ENCODE measurements around the gene C1RL. TPM values are rescaled to one million over a fixed set of nuclear protein-coding genes. Genes with fewer than 3 reads are reported as not detected.

Gene C1RL
- total RNA-seq, 2 experiments from 2014 or later, result 3.0 to 10.4 TPM

DNA sequence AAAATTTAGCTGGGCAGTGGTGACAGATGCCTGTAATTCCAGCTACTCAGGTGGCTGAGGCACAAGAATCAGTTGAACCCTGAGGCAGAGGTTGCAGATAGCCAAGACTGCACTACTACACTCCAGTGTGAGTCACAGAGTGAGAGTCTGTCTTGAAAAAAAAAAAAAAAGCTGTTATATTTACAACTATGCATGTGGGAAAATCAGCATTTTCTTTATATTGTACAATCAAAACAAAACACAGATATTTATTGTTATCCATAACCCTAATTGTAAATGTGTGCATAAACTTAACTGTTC lies 29.2 kb downstream of the C1RL start:
- Histone ChIP-seq H3K4me3 (ENCODE audit: low read depth, low read length, poor library complexity, severe bottlenecking) (no peak overlapping the region), H3K79me2 (ENCODE audit: insufficient read depth, low read depth, low read length) (no peaks in the 10 kb centered on the region), H3K4me1 (ENCODE audit: insufficient read depth, low read length, poor library complexity, severe bottlenecking) (no peaks in the 10 kb centered on the region), H4K20me1 (ENCODE audit: insufficient read depth, low read length) (no peaks in the 10 kb centered on the region), H3K9me2 (ENCODE audit: insufficient read depth, low read length) (no peaks in the 10 kb centered on the region), H3K4me2 (ENCODE audit: low read length) (no peak overlapping the region), H2AFZ (ENCODE audit: low read length) (no peak overlapping the region), H3K36me3 (ENCODE audit: insufficient read depth, low read length) (no peaks in the 10 kb centered on the region), H3K9me3 (ENCODE audit: low read length) (peaks cover 10% of the 10 kb centered on the region; the same call in 1 of the 2 replicates), H3K27ac (ENCODE audit: low read depth, low read length, poor library complexity, severe bottlenecking) (no peak overlapping the region)
- BruUV-seq (replicated peaks), result no TSS peak
- DNase-seq (ENCODE audit: low spot score), result no peak
- ChIA-PET CTCF (ENCODE audit: unreplicated experiment) (no interaction called here), POLR2A (interaction anchor here (0.5 kb wide), 1 partner anchor 209 kb away, joined by 3 read pairs; no protein-coding TSS in a partner anchor)
- intact Hi-C loops (cut with micrococcal nuclease; ENCODE audit: unreplicated experiment), result no loop called here
- no peak for TF ChIP-seq EZH2phosphoT487 (IDR thresholded peaks at IDR 0.05; ENCODE audit: borderline replicate concordance, low read depth, low read length)
- TF ChIP-seq, protein P1, sequence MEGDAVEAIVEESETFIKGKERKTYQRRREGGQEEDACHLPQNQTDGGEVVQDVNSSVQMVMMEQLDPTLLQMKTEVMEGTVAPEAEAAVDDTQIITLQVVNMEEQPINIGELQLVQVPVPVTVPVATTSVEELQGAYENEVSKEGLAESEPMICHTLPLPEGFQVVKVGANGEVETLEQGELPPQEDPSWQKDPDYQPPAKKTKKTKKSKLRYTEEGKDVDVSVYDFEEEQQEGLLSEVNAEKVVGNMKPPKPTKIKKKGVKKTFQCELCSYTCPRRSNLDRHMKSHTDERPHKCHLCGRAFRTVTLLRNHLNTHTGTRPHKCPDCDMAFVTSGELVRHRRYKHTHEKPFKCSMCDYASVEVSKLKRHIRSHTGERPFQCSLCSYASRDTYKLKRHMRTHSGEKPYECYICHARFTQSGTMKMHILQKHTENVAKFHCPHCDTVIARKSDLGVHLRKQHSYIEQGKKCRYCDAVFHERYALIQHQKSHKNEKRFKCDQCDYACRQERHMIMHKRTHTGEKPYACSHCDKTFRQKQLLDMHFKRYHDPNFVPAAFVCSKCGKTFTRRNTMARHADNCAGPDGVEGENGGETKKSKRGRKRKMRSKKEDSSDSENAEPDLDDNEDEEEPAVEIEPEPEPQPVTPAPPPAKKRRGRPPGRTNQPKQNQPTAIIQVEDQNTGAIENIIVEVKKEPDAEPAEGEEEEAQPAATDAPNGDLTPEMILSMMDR (conservative IDR thresholded peaks at IDR 0.05; ENCODE audit: low read length), result no peak

DNA sequence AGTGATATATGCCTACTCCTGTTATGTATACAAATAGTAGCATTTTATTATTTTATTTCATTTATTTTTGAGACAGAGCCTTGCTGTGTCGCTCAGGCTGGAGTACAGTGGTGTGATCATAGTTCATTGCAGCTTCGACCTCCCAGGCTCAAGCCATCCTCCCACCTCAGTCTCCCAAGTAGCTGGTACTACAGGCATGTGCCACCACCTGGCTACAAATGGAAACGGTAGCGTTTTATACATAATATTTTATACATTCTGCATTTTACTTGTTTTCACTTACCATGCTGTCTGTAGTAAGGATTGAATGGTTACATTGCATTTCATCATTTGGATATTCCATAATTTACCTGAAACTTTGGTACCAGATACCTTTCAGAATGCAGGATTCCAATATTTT lies 30.9 kb downstream of the C1RL start:
- H2AFZ ChIP-seq (ENCODE audit: low read length), result no peak overlapping the region
- H3K4me2 ChIP-seq (ENCODE audit: low read length), result no peak overlapping the region
- H3K4me1 ChIP-seq (ENCODE audit: insufficient read depth, low read length, poor library complexity, severe bottlenecking), result no peaks in the 10 kb centered on the region
- H3K9me3 ChIP-seq (ENCODE audit: low read length), result 0 out of 2 replicates have a peak, but pooled peaks cover 3% of the 10 kb centered on the region
- no TSS peak for BruUV-seq (replicated peaks)
- TF ChIP-seq, protein P1 (conservative IDR thresholded peaks at IDR 0.05; ENCODE audit: low read length), result peak; percentile 66
- no peak for TF ChIP-seq EZH2phosphoT487 (IDR thresholded peaks at IDR 0.05; ENCODE audit: borderline replicate concordance, low read depth, low read length)
- POLR2A ChIA-PET, result no interaction called here
- no peak for DNase-seq (ENCODE audit: low spot score)
- CTCF ChIA-PET (ENCODE audit: unreplicated experiment), result no interaction called here
- H4K20me1 ChIP-seq (ENCODE audit: insufficient read depth, low read length), result no peaks in the 10 kb centered on the region
- H3K79me2 ChIP-seq (ENCODE audit: insufficient read depth, low read depth, low read length), result no peaks in the 10 kb centered on the region
- H3K27ac ChIP-seq (ENCODE audit: low read depth, low read length, poor library complexity, severe bottlenecking), result no peak overlapping the region
- H3K4me3 ChIP-seq (ENCODE audit: low read depth, low read length, poor library complexity, severe bottlenecking), result no peak overlapping the region
- intact Hi-C loops (cut with micrococcal nuclease; ENCODE audit: unreplicated experiment), result no loop called here
- no peaks in the 10 kb centered on the region for H3K9me2 ChIP-seq (ENCODE audit: insufficient read depth, low read length)
- no peaks in the 10 kb centered on the region for H3K36me3 ChIP-seq (ENCODE audit: insufficient read depth, low read length)

DNA sequence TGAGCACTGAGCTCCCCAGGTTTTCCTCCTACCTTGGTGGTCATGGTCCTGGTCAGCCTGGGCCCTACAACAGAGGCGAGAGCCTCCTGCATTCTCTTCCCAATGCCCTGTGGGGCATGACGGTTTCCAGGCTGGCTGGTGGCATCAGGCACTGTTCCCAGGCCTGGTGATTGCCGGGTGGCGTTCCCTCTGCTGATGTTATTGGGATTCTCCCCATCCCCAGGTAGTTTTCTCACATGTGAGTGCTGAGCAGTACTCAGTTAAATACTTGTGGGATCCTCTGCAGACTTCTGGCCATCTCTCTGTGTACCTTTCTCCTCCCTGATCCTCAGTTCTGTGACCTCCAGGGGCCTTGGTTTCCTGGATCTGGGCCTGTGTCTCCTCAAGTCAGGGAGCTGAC lies 32.5 kb downstream of the C1RL start:
- Histone ChIP-seq H3K4me3 (ENCODE audit: low read depth, low read length, poor library complexity, severe bottlenecking) (no peak overlapping the region), H3K79me2 (ENCODE audit: insufficient read depth, low read depth, low read length) (no peaks in the 10 kb centered on the region), H3K36me3 (ENCODE audit: insufficient read depth, low read length) (no peaks in the 10 kb centered on the region), H3K27ac (ENCODE audit: low read depth, low read length, poor library complexity, severe bottlenecking) (no peak overlapping the region), H3K4me1 (ENCODE audit: insufficient read depth, low read length, poor library complexity, severe bottlenecking) (no peaks in the 10 kb centered on the region), H4K20me1 (ENCODE audit: insufficient read depth, low read length) (no peaks in the 10 kb centered on the region), H3K9me3 (ENCODE audit: low read length) (no peaks in the 10 kb centered on the region), H3K9me2 (ENCODE audit: insufficient read depth, low read length) (no peaks in the 10 kb centered on the region), H3K4me2 (ENCODE audit: low read length) (no peak overlapping the region), H2AFZ (ENCODE audit: low read length) (no peak overlapping the region)
- ChIA-PET CTCF (ENCODE audit: unreplicated experiment) (no interaction called here), POLR2A (interaction anchor here (1.2 kb wide), 1 partner anchor 26 kb away, joined by 3 read pairs; no protein-coding TSS in a partner anchor)
- BruUV-seq (replicated peaks), result no TSS peak
- intact Hi-C loops (cut with micrococcal nuclease; ENCODE audit: unreplicated experiment), result no loop called here
- TF ChIP-seq EZH2phosphoT487 (IDR thresholded peaks at IDR 0.05; ENCODE audit: borderline replicate concordance, low read depth, low read length), result no peak
- TF ChIP-seq, protein P1 (conservative IDR thresholded peaks at IDR 0.05; ENCODE audit: low read length), result no peak
- DNase-seq (ENCODE audit: low spot score), result no peak
